ENCODE results near the gene MEF2D. TPM values are rescaled to one million over a fixed set of nuclear protein-coding genes. Genes with fewer than 3 reads are reported as not detected.

MEF2D gene
- total RNA-seq, 1 experiment from 2014 or later: 27.4 TPM

GRCh38 chr1:156448134-156448967 is 52.2 kb downstream of the MEF2D start:
- no peak for DNase-seq (ENCODE audit: low spot score)

- DNase-seq (ENCODE audit: low spot score): peak; percentile 89
These were observed 54.7 kb downstream of the MEF2D start for GRCh38 chr1:156445789-156446263.

GRCh38 chr1:156444407-156445001 is 56.1 kb downstream of the MEF2D start:
- DNase-seq (ENCODE audit: low spot score): peak; percentile 63

GRCh38 chr1:156443286-156443685 is 57.3 kb downstream of the MEF2D start:
- no peak for DNase-seq (ENCODE audit: low spot score)

- DNase-seq (ENCODE audit: low spot score): no peak
These were observed 59.7 kb downstream of the MEF2D start for GRCh38 chr1:156440654-156441437.

GRCh38 chr1:156439777-156440183 is 60.8 kb downstream of the MEF2D start:
- no peak for DNase-seq (ENCODE audit: low spot score)

- DNase-seq (ENCODE audit: low spot score): no peak
These were observed 61.4 kb downstream of the MEF2D start for GRCh38 chr1:156439036-156439776.

- no peak for DNase-seq (ENCODE audit: low spot score)
These were observed 62.1 kb downstream of the MEF2D start for GRCh38 chr1:156438278-156438987.

GRCh38 chr1:156437037-156437867 is 63.3 kb downstream of the MEF2D start:
- DNase-seq (ENCODE audit: low spot score): no peak

- no peak for DNase-seq (ENCODE audit: low spot score)
These were observed 64.2 kb downstream of the MEF2D start for GRCh38 chr1:156436141-156437036.

GRCh38 chr1:156435545-156436140 is 64.9 kb downstream of the MEF2D start:
- DNase-seq (ENCODE audit: low spot score): no peak

- DNase-seq (ENCODE audit: low spot score): no peak
These were observed 65.5 kb downstream of the MEF2D start for GRCh38 chr1:156434989-156435544.

GRCh38 chr1:156433602-156434001 is 67.0 kb downstream of the MEF2D start:
- DNase-seq (ENCODE audit: low spot score): no peak

- no peak for DNase-seq (ENCODE audit: low spot score)
These were observed 67.5 kb downstream of the MEF2D start for GRCh38 chr1:156433032-156433431.

GRCh38 chr1:156432669-156433018 is 67.9 kb downstream of the MEF2D start:
- no peak for DNase-seq (ENCODE audit: low spot score)

- DNase-seq (ENCODE audit: low spot score): no peak
These were observed 68.6 kb downstream of the MEF2D start for GRCh38 chr1:156431769-156432668.

GRCh38 chr1:156431366-156431765 is 69.2 kb downstream of the MEF2D start:
- DNase-seq (ENCODE audit: low spot score): no peak

Measured in HT-29 (cell line).